ENCODE measurements around the gene MRFAP1L1.

Gene MRFAP1L1

DNA sequence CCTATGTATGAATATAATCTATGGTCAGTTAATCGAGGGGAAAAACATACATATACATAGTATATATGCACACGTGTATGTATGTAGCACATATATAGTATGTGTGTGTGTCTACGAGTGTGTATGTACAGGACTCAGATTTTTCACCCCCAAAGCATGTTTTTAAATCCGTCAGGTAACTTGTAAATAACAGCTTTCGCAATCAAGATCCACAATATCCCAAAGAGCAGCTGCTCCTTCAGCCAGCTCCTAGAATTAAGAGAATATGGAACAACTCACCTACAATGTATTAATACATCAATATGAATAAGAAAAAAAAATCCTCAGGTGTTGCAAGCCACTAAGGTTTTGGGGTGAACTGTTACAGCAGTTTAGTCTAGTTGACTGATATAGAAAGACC, 3.5 kb downstream of the MRFAP1L1 start:
- H3K27ac ChIP-seq (ENCODE audit: low read length): no peak overlapping the region
- peaks cover 15 to 16% of the 10 kb centered on the region in 2 donors for H3K36me3 ChIP-seq (ENCODE audit: control insufficient read depth in 1 of 2, insufficient read depth in 2 of 2, low read length in 2 of 2)
- H3K9me3 ChIP-seq (ENCODE audit: control insufficient read depth in 1 of 2, low read length in 2 of 2): no peaks in the 10 kb centered on the region
- no peak overlapping the region for H3K4me3 ChIP-seq (ENCODE audit: low read depth in 1 of 2, low read length in 2 of 2)
- peaks cover 16 to 53% of the 10 kb centered on the region in 2 donors for H3K4me1 ChIP-seq (ENCODE audit: control insufficient read depth in 1 of 2, insufficient read depth in 2 of 2, low read length in 2 of 2)
- no peaks in the 10 kb centered on the region for H3K27me3 ChIP-seq (ENCODE audit: low read depth, low read length)

DNA sequence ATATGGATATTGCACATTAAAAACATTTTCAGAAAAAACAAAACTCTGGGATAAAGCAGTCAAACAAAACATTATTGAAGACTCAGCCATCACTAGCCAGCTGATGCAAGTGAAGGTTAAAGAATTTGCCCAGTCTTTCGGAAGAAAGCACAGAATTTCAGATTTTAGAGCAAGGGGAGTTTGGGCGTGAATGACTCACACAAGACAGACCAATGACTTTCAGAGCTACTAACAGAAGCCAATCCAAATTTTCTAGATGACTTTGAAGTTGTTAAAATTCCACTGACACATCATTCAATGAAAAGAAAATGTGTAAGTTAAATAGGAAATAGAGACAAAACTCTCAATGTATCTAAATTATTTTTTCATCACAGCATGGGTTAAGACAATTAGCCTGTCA, 4.0 kb downstream of the MRFAP1L1 start:
- Histone ChIP-seq H3K36me3 (ENCODE audit: control insufficient read depth in 1 of 2, insufficient read depth in 2 of 2, low read length in 2 of 2) (peaks cover 15 to 17% of the 10 kb centered on the region in 2 donors), H3K4me1 (ENCODE audit: control insufficient read depth in 1 of 2, insufficient read depth in 2 of 2, low read length in 2 of 2) (peaks cover 16 to 53% of the 10 kb centered on the region in 2 donors), H3K27me3 (ENCODE audit: low read depth, low read length) (no peaks in the 10 kb centered on the region), H3K27ac (ENCODE audit: low read length) (no peak overlapping the region), H3K4me3 (ENCODE audit: low read depth in 1 of 2, low read length in 2 of 2) (no peak overlapping the region), H3K9me3 (ENCODE audit: control insufficient read depth in 1 of 2, low read length in 2 of 2) (no peaks in the 10 kb centered on the region)

DNA sequence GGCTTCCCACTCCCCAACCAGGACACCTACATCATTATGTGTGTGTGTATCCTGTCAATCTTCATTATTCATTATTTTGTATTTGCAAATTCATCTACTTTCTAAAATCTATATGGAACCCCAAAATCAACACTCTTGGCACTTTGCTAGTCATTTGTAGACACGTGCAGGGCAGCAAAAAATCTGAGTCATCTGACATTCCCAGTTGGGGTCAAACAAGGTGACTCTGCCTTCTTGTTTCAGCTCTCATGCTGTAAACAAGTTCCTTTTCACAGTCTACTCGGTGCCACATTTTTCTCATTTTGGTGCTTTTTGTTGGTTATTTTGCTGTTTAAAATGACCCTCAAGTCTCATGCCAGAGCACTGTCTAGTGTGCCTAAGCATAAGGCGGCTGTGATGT, 5.9 kb downstream of the MRFAP1L1 start:
- no peak overlapping the region for H3K27ac ChIP-seq (ENCODE audit: low read length)
- peaks cover 15 to 22% of the 10 kb centered on the region in 2 donors for H3K36me3 ChIP-seq (ENCODE audit: control insufficient read depth in 1 of 2, insufficient read depth in 2 of 2, low read length in 2 of 2)
- H3K27me3 ChIP-seq (ENCODE audit: low read depth, low read length): no peaks in the 10 kb centered on the region
- H3K4me1 ChIP-seq (ENCODE audit: control insufficient read depth in 1 of 2, insufficient read depth in 2 of 2, low read length in 2 of 2): peaks cover 16 to 49% of the 10 kb centered on the region in 2 donors
- no peak overlapping the region for H3K4me3 ChIP-seq (ENCODE audit: low read depth in 1 of 2, low read length in 2 of 2)
- no peaks in the 10 kb centered on the region for H3K9me3 ChIP-seq (ENCODE audit: control insufficient read depth in 1 of 2, low read length in 2 of 2)

DNA sequence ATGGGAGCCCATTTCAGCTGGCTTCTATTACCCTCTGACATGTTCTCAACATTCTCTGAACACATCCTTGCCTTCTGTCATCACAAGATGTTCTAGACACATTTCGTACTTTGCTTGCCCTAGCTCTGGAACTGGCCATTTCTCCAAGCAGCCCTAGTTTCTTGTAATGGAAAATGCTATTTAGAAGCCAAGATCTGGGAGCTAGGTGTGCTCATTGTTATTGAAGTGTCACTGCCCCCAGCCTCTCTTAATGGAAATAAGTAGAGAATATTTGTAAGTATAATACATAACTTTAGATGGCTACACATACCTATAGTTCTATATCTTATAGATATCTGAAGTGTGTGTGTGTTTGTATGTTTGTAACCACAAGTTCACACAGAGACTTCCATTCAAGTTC, 6.9 kb downstream of the MRFAP1L1 start:
- peaks cover 12 to 22% of the 10 kb centered on the region in 2 donors for H3K36me3 ChIP-seq (ENCODE audit: control insufficient read depth in 1 of 2, insufficient read depth in 2 of 2, low read length in 2 of 2)
- no peak overlapping the region for H3K4me3 ChIP-seq (ENCODE audit: low read depth in 1 of 2, low read length in 2 of 2)
- H3K4me1 ChIP-seq (ENCODE audit: control insufficient read depth in 1 of 2, insufficient read depth in 2 of 2, low read length in 2 of 2): peaks cover 11 to 39% of the 10 kb centered on the region in 2 donors
- H3K27me3 ChIP-seq (ENCODE audit: low read depth, low read length): no peaks in the 10 kb centered on the region
- no peaks in the 10 kb centered on the region for H3K9me3 ChIP-seq (ENCODE audit: control insufficient read depth in 1 of 2, low read length in 2 of 2)
- no peak overlapping the region for H3K27ac ChIP-seq (ENCODE audit: low read length)

DNA sequence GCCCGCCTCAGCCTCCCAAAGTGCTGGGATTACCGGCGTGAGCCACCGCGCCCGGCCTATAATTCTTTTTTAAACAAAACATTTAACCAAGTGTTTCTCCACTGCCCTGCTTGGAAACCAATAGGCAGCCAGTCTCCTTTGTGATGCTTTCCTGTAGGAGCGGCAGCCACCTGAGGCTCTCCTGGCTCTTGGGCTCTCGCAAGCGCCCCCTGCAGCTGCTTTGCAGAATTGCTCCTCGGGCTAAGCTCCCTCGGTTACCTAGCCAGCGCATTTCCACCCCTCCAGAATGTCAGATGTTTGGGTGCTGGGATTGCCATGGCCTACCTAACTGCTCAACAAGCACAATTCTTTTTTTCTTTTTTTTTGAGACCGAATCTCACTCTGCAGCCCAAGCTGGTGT, 8.3 kb downstream of the MRFAP1L1 start:
- Histone ChIP-seq H3K36me3 (ENCODE audit: control insufficient read depth in 1 of 2, insufficient read depth in 2 of 2, low read length in 2 of 2) (peaks cover 8 to 26% of the 10 kb centered on the region in 2 donors), H3K27me3 (ENCODE audit: low read depth, low read length) (no peaks in the 10 kb centered on the region), H3K9me3 (ENCODE audit: control insufficient read depth in 1 of 2, low read length in 2 of 2) (no peaks in the 10 kb centered on the region), H3K4me3 (ENCODE audit: low read depth in 1 of 2, low read length in 2 of 2) (no peak overlapping the region), H3K4me1 (ENCODE audit: control insufficient read depth in 1 of 2, insufficient read depth in 2 of 2, low read length in 2 of 2) (peaks cover under 1 to 25% of the 10 kb centered on the region in 2 donors), H3K27ac (ENCODE audit: low read length) (no peak overlapping the region)

DNA sequence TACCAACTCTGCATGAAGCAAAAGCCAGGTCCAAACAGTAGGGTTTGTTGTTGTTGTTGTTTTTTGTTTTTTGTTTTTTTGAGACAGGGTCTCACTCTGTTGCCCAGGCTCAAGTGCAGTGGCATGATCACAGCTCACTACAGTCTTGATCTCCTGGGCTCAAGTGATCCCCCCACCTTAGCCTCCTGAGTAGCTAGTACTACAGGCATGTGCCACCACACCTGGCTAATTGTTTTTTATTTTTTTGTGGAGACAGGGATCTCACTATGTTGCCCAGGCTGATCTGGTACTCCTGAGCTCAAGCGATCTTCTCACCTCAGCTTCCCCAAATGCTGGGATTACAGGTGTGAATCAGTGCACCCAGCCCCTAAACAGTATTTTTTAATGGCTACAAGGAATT, 9.8 kb downstream of the MRFAP1L1 start:
- peaks cover 0 to 11% of the 10 kb centered on the region in 2 donors for H3K4me1 ChIP-seq (ENCODE audit: control insufficient read depth in 1 of 2, insufficient read depth in 2 of 2, low read length in 2 of 2)
- no peaks in the 10 kb centered on the region for H3K27me3 ChIP-seq (ENCODE audit: low read depth, low read length)
- H3K36me3 ChIP-seq (ENCODE audit: control insufficient read depth in 1 of 2, insufficient read depth in 2 of 2, low read length in 2 of 2): peaks cover 8 to 17% of the 10 kb centered on the region in 2 donors
- no peak overlapping the region for H3K27ac ChIP-seq (ENCODE audit: low read length)
- H3K4me3 ChIP-seq (ENCODE audit: low read depth in 1 of 2, low read length in 2 of 2): no peak overlapping the region
- no peaks in the 10 kb centered on the region for H3K9me3 ChIP-seq (ENCODE audit: control insufficient read depth in 1 of 2, low read length in 2 of 2)

DNA sequence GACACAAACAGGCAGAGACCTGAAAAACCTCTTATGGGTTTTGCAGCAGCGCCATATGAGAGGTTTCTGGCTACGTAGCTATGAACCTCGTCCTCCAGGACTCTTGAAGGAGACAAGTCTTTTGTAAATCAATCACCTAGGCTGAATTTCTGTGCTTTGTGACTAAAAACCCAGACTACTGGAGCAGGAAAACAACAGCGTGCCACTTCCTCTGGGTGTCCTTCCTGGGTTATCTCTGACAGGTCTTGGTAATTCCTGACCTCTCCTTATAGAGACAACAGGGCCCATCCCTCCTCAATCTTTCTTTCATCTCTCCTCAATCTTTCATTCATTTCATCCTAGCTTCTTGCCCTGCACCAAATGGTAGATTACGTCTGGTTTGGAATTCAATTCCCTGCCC, 10.3 kb downstream of the MRFAP1L1 start:
- H3K4me1 ChIP-seq (ENCODE audit: control insufficient read depth in 1 of 2, insufficient read depth in 2 of 2, low read length in 2 of 2): peaks cover 0 to 9% of the 10 kb centered on the region in 2 donors
- peaks cover 8 to 17% of the 10 kb centered on the region in 2 donors for H3K36me3 ChIP-seq (ENCODE audit: control insufficient read depth in 1 of 2, insufficient read depth in 2 of 2, low read length in 2 of 2)
- H3K9me3 ChIP-seq (ENCODE audit: control insufficient read depth in 1 of 2, low read length in 2 of 2): no peaks in the 10 kb centered on the region
- no peaks in the 10 kb centered on the region for H3K27me3 ChIP-seq (ENCODE audit: low read depth, low read length)
- H3K4me3 ChIP-seq (ENCODE audit: low read depth in 1 of 2, low read length in 2 of 2): no peak overlapping the region
- no peak overlapping the region for H3K27ac ChIP-seq (ENCODE audit: low read length)

DNA sequence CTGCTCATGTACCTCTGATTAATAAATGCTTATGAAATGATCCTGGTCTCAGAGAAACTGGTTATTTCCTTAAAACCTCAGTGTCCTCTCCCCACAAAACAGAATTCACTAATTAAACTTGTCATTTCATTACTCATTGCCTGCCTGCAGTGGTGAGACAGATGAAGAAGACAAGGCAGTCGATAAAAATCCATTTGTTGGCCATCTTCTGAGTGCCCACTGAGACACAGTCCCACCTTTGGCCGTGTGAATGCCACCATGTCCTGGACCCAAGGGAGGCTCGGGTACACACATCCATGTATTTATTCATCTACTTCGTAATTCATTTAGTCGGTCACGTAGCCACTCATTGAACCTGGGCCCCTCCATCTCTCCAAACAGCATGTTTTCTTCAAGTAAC, 12.5 kb downstream of the MRFAP1L1 start:
- H3K4me1 ChIP-seq (ENCODE audit: control insufficient read depth in 1 of 2, insufficient read depth in 2 of 2, low read length in 2 of 2): no peaks in the 10 kb centered on the region
- H3K9me3 ChIP-seq (ENCODE audit: control insufficient read depth in 1 of 2, low read length in 2 of 2): no peaks in the 10 kb centered on the region
- H3K27ac ChIP-seq (ENCODE audit: low read length): no peak overlapping the region
- H3K27me3 ChIP-seq (ENCODE audit: low read depth, low read length): no peaks in the 10 kb centered on the region
- no peak overlapping the region for H3K4me3 ChIP-seq (ENCODE audit: low read depth in 1 of 2, low read length in 2 of 2)
- H3K36me3 ChIP-seq (ENCODE audit: control insufficient read depth in 1 of 2, insufficient read depth in 2 of 2, low read length in 2 of 2): peaks cover 0 to 13% of the 10 kb centered on the region in 2 donors

DNA sequence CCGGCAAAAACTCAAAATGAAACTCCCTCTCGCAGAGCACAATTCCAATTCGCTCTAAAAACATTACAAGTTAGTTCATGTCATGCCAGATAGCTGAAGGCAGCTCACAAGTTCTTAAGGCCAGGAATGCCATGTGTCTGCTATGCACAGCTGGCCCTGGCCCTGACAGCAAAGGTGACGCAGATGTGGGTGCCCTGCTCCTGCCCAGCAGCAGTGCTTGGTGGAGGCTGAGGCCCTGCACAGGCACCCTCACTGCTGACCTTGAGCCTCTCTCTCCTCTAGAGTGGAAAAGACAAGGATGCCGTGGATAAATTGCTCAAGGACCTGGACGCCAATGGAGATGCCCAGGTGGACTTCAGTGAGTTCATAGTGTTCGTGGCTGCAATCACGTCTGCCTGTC, 13.1 kb downstream of the MRFAP1L1 start:
- H3K4me3 ChIP-seq (ENCODE audit: low read depth in 1 of 2, low read length in 2 of 2): no peak overlapping the region
- no peak overlapping the region for H3K27ac ChIP-seq (ENCODE audit: low read length)
- peaks cover 0 to 13% of the 10 kb centered on the region in 2 donors for H3K36me3 ChIP-seq (ENCODE audit: control insufficient read depth in 1 of 2, insufficient read depth in 2 of 2, low read length in 2 of 2)
- no peaks in the 10 kb centered on the region for H3K9me3 ChIP-seq (ENCODE audit: control insufficient read depth in 1 of 2, low read length in 2 of 2)
- no peaks in the 10 kb centered on the region for H3K27me3 ChIP-seq (ENCODE audit: low read depth, low read length)
- H3K4me1 ChIP-seq (ENCODE audit: control insufficient read depth in 1 of 2, insufficient read depth in 2 of 2, low read length in 2 of 2): no peaks in the 10 kb centered on the region

DNA sequence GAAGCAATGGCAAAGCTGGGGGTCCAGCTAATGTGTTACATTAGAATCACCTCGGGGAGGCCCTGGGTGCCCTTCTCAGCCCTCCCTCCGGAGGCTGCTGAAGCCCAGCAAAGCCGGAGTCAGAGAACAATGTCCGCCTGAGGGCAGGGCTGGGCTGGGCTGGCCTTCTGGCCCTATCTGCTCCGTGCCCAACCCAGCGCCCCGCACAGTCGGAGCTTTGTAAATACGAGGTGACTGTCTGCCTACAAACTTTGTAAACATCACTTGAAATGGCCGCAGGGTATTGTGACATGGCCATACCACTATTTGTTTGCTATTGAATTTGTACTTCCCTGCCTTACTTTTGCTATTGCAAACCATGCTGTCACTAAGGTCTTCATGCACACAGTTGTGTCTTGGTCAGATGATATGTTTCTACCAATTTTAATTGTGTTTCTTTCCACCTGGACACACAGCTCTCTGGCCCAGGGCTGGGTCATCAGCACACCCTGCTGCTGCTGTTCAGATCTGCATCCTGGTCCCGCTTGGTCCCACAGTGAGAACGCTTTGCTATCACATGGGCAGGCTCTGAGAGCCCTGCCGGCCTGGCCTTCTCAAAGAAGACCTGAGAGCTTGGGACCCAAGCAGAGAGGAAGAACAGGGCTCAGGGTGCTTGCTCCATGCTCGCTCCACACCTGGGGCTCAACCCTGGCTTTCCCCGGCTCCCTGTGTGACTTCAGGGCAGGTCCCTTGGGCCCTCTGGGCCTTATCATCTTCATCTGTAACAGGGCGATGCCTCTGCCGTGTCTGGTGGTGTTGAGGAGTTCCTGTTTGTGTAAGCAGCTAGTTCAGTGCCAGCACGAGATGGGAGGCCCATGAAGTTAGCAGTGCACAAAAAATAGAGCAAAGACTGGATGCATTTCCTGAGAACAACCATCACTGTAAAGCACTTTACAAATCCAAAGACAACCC, 13.7 kb downstream of the MRFAP1L1 start:
- Histone ChIP-seq H3K4me3 (ENCODE audit: low read depth in 1 of 2, low read length in 2 of 2) (no peak overlapping the region), H3K27ac (ENCODE audit: low read length) (peak overlapping the region; percentile 19), H3K4me1 (ENCODE audit: control insufficient read depth in 1 of 2, insufficient read depth in 2 of 2, low read length in 2 of 2) (no peaks in the 10 kb centered on the region), H3K27me3 (ENCODE audit: low read depth, low read length) (no peaks in the 10 kb centered on the region), H3K36me3 (ENCODE audit: control insufficient read depth in 1 of 2, insufficient read depth in 2 of 2, low read length in 2 of 2) (peaks cover 0 to 9% of the 10 kb centered on the region in 2 donors), H3K9me3 (ENCODE audit: control insufficient read depth in 1 of 2, low read length in 2 of 2) (no peaks in the 10 kb centered on the region)

DNA sequence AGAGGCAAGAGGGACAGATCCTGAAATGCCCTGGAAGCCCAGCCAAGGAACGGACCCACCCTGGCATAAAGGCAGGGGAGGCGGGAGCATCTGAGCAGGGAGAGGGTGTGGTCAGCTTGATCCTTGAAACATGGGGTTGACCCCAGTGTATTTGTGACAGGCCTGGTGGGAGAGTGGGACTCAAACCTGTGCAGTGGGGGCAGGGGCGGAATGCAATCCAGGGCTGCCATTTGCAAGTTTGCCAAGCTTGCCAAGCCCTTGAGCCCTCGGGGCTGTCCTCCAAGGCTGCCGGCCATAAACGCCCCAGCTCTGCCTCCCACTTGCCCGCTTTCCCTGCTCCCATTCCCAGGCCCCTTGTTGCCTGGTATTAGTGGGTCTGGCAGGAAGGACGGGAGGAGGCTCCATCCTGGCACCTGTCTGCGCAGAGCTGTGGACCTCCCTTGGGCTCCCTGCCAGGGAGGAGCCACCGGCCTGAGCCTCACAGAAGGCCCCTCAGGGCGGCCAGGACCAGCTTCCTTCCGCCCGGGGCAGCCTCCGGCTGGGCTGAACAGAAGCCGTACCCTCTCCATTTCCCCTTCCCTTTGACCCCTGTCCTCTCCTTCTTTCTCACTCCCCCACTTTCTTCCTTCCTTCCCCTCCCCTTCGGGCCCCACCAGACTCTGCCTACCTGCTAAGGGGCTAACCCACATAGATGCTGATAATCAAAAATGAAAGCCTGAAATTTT, 15.3 kb downstream of the MRFAP1L1 start:
- no peak overlapping the region for H3K27ac ChIP-seq (ENCODE audit: low read length)
- no peaks in the 10 kb centered on the region for H3K4me1 ChIP-seq (ENCODE audit: control insufficient read depth in 1 of 2, insufficient read depth in 2 of 2, low read length in 2 of 2)
- peaks cover 0 to 4% of the 10 kb centered on the region in 2 donors for H3K36me3 ChIP-seq (ENCODE audit: control insufficient read depth in 1 of 2, insufficient read depth in 2 of 2, low read length in 2 of 2)
- no peaks in the 10 kb centered on the region for H3K9me3 ChIP-seq (ENCODE audit: control insufficient read depth in 1 of 2, low read length in 2 of 2)
- no peak overlapping the region for H3K4me3 ChIP-seq (ENCODE audit: low read depth in 1 of 2, low read length in 2 of 2)
- no peaks in the 10 kb centered on the region for H3K27me3 ChIP-seq (ENCODE audit: low read depth, low read length)

Measured in muscle layer of duodenum (tissue), 2 donors.